Measurements from ENCODE around the gene DCP1B.

The DCP1B gene

DNA sequence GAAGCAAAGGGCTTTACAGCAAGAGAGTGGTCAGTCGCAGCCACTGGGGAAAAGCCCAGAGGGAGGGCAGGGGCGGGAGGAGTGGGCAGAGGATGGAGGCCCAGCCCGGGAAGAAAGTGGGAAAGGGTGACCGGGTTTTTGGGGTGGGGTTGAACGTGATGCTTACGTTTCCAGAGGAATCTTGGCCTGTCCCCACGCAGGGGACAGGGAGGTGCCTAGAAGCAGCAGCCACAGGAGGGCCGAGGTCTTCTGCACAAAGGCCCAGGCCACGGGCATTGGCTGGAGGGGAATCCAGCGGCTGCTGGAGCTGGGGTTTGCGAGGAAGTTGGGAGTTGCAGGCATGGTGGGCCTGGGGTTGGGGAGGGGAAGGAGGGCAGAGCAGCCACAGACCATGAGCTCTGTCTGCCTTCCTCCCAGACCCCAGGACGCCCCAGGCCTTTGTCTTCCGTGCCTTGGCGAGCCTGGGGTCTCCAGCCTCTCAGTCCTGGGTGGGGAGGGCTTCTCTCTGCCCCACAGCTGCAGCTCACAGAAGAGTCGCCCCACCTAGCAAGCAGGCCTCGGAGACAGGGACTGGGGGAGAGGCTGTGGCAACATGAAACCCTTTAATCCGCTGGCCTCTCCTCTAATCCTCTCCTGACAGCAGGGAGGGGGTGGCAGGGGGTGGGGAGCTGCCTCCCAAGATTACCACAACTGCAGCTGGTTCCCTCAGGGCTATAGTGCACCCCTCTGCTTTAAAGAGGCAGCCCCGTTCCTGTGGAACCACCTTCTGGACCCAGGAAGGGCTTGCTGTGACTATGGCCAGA, 86.0 kb downstream of the DCP1B start, which contains the start of gene CACNA2D4:
TSS of gene CACNA2D4 (minus strand) at position 572 of the 803 bp plus-strand sequence. CDS start at position 393, 179 bp downstream.
- no peak for DNase-seq

- no peak for DNase-seq
Measured at GRCh38 chr12:1917172-1918070, 86.8 kb downstream of the DCP1B start.

DNA sequence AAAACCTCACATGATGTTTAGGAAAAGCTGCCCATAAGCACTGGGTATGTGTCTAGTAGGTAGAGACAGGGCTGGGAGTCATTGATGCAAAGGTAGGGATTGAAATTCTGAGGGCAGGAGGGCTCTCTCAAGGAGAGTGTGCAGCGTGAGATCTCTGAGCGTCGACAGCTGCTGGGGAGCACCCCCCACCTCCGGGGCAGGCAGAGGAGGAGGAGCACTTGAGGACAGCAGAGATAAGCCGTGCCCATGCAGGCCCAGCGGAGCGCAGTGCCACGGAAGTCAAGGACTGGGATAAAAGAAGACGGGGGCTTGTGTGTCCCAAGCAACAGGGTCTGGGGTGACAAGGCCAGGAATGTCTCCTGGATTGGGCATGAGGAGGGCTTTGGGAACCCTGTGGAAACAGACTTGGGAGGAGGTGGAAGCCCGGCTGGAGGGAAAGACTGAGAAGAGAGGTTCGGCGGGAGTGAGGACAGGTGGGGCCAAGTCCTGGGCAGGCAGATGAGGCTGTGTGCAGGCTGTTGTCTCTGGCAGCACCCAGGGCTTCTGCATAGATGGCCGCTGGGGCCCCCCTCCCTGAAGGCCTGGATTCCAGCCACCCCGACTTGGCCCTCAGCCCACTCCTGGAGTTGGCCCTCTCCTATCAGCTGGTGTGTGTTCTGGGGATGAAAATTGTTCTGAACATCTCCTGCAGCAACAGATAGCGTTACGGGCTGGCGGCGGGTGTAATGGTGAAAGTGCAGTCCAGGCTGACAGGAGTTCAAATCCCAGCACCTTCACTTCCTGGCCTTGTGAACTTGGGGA, 87.7 kb downstream of the DCP1B start:
- DNase-seq: no peak

DNA sequence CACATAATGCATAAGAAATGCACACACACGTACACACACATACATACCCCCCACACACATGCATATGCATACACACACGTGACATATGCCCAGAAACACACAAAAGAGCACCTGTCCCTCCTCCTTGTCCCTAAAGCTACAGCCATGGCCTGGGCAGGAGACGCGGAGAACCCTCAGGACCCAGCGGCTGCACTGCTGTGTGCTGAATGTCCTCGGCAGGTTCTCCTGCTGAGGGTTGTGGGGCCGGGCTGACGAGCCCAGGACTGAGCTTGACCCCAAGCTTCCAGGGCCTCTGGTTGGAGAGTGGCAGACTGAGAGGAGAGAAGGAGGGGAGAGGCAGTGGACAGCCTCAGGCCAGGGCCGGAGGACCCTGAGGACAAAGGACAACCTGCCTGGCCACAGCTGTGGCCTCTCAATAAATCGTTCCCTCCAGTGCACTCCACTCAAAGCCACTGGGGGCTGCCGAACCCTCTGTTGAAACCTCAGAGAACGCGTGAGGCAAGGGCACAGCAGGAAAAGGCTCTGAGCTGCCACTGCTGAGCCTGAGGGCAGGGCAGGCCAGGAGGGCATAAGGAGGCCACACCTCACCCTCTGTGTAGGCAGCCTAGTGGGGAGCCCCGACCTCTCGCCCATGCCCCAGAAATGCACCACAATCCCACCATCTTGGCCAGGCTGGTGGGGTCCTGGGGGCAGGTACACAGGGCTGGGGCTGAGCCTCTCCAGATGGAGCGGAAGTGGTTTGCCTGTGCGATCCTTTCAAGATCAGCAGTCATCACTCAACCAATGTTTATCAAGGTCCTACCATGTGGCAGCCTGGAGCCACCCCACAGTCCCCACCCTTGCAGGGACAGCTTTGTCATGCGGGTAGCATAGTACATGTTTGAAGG, 88.9 kb downstream of the DCP1B start:
- DNase-seq: no peak

DNA sequence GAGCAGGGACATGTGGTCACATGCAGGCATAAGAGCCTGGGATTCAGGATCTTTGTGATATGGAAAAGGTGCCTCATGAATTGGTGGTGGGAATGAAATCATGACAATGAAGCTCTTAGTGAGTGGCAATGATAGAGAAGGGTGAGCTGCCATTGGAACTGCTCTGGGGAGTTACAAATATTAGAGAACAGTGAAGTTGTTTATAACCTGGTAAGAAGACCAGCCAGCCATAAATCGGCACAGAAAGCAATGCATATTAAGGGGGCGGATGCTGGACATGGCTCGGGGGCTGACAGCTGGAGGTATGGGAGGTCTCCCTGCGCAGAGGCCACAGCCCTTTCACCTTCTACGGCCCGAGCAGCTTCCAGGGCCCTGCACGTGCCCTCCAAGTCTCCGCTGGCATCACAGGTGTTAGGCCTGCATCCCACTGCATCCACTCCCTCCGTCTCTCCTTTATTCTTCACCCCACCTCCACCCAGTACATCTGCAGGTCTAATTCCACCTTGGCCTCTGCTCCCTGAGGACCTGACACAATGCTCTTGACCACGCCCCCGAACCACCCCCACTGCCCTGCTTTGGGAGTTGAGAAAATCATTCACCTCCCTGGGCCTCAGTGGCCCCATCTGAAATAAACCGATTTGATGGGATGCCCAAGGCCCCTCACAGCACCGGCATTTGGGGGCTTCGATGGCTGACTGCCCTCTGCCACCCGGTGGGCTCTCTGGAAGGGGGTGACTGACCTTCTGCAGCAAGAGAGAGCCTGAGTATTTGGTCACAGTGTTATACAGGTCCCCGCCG, 89.9 kb downstream of the DCP1B start:
- no peak for DNase-seq

GRCh38 chr12:1913377-1914113, 90.7 kb downstream of the DCP1B start:
- no peak for DNase-seq

- DNase-seq: no peak
Measured at GRCh38 chr12:1912580-1913376, 91.5 kb downstream of the DCP1B start.

- no peak for DNase-seq
Measured at GRCh38 chr12:1911598-1912575, 92.4 kb downstream of the DCP1B start.

GRCh38 chr12:1910468-1910867, 93.8 kb downstream of the DCP1B start:
- DNase-seq: no peak

GRCh38 chr12:1908758-1909157, 95.5 kb downstream of the DCP1B start:
- no peak for DNase-seq

DNA sequence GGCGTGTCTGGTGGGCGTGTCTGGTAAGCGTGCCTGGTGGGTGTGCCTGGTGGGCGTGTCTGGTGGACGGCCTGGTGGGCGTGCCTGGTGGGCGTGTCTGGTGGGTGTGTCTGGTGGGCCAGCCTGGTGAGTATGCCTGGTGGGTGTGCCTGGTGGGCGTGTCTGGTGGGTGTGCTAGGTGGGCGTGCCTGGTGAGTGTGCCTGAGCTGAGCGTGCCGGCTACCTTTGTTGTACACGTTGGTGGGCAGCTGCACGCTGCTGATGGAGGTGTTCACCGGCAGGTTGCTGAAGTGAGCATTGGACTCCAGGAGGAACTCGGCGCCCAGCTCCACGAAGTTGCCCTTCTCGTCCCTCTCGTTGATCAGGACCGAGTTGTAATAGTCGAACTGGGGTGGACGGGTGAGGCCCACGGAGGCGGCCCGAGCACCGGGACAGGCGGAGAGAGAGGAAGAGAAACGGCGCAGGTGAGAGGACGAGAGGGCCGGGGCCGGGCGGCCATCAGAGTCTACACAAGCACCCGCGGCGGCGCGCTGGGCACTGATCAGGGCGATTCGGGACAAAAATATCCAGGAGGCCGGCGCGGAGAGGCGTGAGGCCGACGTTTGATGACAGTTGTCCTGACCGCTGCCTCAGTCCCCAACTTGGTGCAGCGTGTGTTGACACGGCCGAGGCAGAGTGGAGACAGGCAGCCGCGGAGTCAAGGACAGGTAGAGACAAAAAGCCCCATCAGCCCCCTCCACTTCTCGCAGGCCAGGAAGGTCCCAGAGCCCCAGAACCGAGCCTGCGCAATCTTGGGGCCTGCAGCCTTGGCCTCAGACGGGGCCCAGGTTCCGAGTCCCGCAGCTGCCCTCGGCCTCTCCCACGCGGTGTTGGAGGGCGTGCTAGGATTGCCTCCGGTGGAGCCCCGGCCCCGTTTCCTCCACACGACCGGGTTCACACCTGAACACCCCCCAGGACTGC, 96.3 kb downstream of the DCP1B start:
- DNase-seq: no peak

DNA sequence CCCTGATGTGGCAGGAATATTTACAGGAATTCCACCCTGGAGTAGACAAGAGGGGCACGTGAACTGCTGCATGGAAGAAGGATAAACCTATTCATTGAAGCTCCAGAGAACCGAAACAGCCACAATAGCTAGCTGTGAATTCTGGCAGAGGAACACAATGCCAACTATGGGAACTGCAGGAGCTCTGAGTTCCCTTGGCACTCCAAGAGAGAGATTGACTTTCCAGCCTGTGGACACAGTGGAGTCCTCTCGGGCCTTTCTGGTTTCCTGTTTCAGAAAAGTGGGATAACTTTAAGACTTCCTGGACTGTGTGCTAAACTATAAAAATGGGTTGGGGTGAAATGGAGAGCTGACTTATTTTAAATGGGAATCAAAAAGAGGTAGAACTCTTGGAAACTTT, 97.7 kb downstream of the DCP1B start:
- DNase-seq: no peak

- DNase-seq: no peak
Measured at GRCh38 chr12:1904875-1905274, 99.4 kb downstream of the DCP1B start.

DNA sequence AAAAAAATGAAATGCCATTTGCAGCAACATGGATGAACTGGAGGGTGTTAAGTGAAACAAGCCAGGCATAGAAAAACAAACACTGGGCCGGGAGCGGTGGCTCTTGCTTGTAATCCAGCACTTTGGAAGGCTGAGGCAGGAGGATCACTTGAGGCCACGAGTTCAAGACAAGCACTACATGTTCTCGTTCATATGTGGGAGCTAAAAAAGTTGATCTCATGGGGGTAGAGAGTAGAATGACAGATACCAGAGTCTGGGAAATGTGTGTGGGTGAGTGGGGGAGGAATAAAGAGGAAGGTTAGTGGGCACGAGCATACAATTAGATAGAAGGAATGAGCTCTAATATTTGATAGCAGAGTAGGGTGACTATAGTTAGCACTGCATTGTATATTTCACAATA, 107.3 kb downstream of the DCP1B start:
- DNase-seq: no peak
